NCI-H748 treated with DMSO at 0.1 percent for 48 hours (cell line): ENCODE measurements around the gene OS9.

ENCODE experiments used
- DNase-seq: peaks from one replicate; lab custom pipeline; 2025; lab: John Stamatoyannopoulos, UW

OS9 gene

GRCh38 chr12:57737467-57738460 is 43.8 kb downstream of the OS9 start:
- no peak for DNase-seq

- no peak for DNase-seq
These were observed 44.8 kb downstream of the OS9 start, which contains the start of gene AGAP2 for GRCh38 chr12:57738661-57739237. Gene AGAP2 (minus strand): TSS chr12:57738742. CDS start chr12:57738246, 496 bp downstream.

- no peak for DNase-seq
These were observed 45.5 kb downstream of the OS9 start for GRCh38 chr12:57739387-57739786.

- DNase-seq, result no peak
These were observed 46.1 kb downstream of the OS9 start for GRCh38 chr12:57739914-57740538.

GRCh38 chr12:57740656-57741412 is 46.9 kb downstream of the OS9 start:
- no peak for DNase-seq

GRCh38 chr12:57741413-57741789 is 47.5 kb downstream of the OS9 start:
- no peak for DNase-seq

- no peak for DNase-seq
These were observed 48.2 kb downstream of the OS9 start for GRCh38 chr12:57741844-57742738.

- no peak for DNase-seq
These were observed 49.8 kb downstream of the OS9 start for GRCh38 chr12:57743769-57744168.

GRCh38 chr12:57744194-57744776 is 50.4 kb downstream of the OS9 start:
- peak; percentile 59 for DNase-seq

GRCh38 chr12:57744777-57745484 is 51.0 kb downstream of the OS9 start, which contains the start of gene TSPAN31:
Gene TSPAN31 (plus strand): TSS chr12:57745039. CDS start chr12:57745155, 116 bp downstream.
- DNase-seq, result peak; percentile 97

- DNase-seq, result no peak
These were observed 51.6 kb downstream of the OS9 start for GRCh38 chr12:57745485-57745881.

- no peak for DNase-seq
These were observed 52.1 kb downstream of the OS9 start for GRCh38 chr12:57746025-57746424.

- DNase-seq, result no peak
These were observed 55.1 kb downstream of the OS9 start for GRCh38 chr12:57749061-57749460.

GRCh38 chr12:57750561-57751431 is 56.9 kb downstream of the OS9 start:
- no peak for DNase-seq

- no peak for DNase-seq
These were observed 57.5 kb downstream of the OS9 start for GRCh38 chr12:57751432-57751787.

- peak; percentile 97 for DNase-seq
These were observed 58.1 kb downstream of the OS9 start, which contains the start of gene CDK4 for GRCh38 chr12:57751788-57752667. Gene CDK4 (minus strand): TSS chr12:57752310. CDS start chr12:57751717, 593 bp downstream.

- no peak for DNase-seq
These were observed 58.7 kb downstream of the OS9 start for GRCh38 chr12:57752668-57753000.
